GM19324 (cell line): ENCODE measurements around the gene PIK3IP1.
A peak's percentile ranks its signal among the peaks of the same experiment; 100 is the strongest.

Experiments used
- ATAC-seq: cut with Tn5 transposase; IDR thresholded peaks from one replicate; pipeline ENCODE4 v1.9.1; 2021; ENCODE audit warnings: mild to moderate bottlenecking, moderate library complexity; ENCODE audit not compliant: unreplicated experiment, low FRiP score

The PIK3IP1 gene

DNA sequence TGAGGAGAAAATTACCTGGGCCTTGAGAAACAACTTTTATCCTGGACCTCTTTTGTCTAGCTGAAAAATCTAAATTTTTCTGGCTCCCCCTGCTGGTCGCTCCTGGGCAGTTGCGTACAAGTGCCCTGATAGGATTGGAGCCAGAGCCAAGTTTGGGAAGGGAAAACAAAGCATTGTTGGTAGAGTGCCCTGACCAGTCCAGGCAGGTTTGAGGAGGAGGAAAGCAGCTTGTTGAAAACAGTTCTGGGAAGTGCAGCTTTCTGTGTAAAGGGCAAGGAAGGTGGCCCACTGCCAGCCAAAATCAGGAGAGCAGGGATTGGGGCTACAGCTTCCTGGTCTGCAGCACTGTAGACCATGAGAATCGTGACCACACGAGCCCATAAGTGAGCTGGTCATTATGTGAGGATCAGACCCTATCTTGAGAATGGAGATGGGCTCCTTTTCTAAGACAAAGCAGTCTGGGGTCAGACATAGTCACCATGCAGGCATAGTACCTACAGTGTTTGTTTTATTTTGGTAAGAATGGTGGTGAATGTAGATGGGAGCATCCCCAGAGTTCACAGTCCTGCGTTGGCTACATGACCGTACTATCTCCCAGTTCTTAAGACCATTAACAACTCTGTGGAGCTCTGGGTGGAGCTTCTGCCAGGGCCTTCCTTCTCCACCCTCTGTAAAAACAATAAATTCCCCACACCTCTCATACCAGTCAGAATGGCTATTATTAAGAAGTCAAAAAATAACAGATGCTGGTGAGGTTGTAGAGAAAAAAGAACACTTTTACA lies 21.3 kb upstream of the PIK3IP1 start:
- no peak for ATAC-seq

DNA sequence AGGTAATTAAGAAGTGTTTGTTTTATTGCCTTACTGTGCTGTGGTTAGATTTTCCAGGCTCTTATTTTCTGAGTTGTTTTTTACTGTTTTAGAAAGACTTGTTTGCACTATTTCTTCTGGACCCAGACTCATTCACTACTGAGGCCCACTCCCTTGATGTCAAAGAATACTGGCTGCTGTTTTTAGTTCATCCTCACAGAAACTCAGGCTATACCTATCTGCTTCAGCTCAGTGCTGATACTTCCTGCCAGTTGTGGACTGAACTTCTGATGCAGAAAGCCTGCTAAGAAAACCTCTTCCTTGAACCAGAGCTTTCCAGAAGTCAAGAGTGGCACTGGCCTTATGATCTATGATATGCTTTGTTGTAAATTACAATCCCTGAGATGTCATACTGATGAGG lies 15.9 kb upstream of the PIK3IP1 start:
- no peak for ATAC-seq

GRCh38 chr22:31305194-31305593 lies 12.9 kb upstream of the PIK3IP1 start:
- ATAC-seq, result no peak

- ATAC-seq, result no peak
Measured at GRCh38 chr22:31302537-31302936, 10.2 kb upstream of the PIK3IP1 start.

DNA sequence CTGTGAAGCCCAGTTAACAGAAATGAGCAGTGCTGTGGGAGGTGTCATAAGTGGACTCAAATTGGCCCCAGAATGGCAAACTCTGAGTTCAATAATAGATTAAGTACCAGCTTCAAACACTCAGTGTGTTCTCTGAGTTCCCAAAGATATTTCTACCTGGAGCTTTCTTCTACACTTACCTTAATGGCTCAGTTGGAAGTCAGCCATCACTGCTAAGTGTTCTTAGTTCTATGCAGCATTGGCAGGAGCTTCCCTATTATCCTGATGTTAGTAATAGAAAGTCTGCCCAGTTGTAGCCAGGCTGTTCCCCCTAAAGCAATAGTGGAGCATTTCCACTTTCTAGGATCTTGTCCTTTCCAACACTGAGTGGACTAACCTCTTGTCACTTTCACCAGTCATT lies 9.7 kb upstream of the PIK3IP1 start:
- no peak for ATAC-seq

- ATAC-seq, result no peak
Measured at GRCh38 chr22:31300896-31301295, 8.6 kb upstream of the PIK3IP1 start.

DNA sequence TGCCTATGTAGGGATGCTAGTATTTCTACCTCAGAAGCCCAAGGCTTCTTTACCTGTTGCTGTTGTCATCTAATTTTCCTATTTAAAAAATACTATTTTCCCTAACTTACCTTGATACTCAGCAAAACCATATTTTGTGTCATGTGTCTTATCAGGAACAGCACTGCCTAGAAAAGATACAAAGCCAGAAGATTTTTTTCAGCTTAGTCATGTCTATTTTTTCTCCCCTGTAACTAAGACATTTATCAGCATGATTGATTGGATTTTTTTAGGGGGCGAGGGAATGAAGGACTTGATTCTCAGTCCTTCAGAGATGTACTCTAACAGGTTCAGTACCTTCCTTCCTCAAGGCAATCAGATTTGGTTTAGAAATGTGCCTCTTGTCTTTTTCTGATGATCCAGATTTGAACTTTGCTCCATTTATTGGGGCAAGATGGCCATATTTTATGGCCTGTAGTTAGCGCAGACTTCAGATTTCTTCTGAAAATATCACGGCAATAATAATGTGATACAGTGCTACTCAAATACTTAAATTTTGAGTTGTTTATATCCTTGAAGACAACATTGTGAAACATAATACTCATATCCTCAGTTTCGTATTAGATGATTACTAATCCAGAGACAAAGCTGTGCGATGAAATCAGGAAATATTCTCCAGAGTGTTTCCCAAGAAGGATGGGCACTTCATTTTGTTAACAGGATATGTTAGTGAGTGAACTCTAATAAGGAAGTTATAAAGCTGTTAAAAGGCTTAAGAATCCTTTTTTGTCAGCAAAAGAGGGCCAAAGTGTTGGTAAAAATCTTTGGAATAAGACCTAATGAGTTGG lies 3.8 kb upstream of the PIK3IP1 start:
- ATAC-seq, result no peak

DNA sequence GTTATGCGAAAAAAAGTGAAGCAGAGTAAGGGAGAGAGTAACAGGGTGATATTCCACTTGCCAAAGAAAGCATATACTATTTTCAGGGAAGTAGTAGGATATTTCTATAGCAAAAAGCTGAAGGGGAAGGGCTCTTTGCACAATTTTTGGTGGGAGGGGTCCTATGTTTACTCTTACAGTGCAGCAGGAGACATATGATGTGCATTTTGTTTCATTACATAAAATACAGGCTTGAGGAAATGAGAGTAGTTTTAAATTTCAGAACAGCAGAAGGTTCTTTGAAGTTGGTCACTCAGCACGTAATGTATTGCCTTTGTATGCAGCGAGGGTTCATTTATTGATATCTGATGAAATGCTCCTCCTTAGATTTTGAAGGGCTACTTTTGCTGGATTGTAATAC lies 3.1 kb upstream of the PIK3IP1 start:
- no peak for ATAC-seq

- no peak for ATAC-seq
Measured at GRCh38 chr22:31291481-31292235, 630 bp downstream of the PIK3IP1 start.

- peak; percentile 91 for ATAC-seq
Measured at GRCh38 chr22:31290494-31291471, 1.5 kb downstream of the PIK3IP1 start.

DNA sequence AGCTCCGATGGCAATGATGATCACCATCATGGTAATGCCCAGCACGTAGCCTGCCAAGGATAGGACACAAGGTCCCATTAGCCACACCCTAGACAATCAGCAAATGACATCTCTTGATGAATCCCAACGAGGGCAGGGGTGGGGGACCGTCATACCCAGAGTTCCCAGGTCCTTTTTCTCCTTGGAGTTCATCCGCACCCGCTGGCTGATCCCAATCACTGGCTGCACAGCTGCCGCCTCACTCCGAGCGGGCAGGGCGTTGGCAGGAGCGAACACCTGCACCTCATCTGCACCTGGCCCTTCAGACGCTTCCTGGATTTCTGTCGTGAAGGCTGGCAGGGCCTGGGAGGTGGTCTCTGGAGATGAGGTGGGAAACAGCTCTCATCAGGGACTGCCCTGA lies 2.9 kb downstream of the PIK3IP1 start:
- ATAC-seq, result no peak

DNA sequence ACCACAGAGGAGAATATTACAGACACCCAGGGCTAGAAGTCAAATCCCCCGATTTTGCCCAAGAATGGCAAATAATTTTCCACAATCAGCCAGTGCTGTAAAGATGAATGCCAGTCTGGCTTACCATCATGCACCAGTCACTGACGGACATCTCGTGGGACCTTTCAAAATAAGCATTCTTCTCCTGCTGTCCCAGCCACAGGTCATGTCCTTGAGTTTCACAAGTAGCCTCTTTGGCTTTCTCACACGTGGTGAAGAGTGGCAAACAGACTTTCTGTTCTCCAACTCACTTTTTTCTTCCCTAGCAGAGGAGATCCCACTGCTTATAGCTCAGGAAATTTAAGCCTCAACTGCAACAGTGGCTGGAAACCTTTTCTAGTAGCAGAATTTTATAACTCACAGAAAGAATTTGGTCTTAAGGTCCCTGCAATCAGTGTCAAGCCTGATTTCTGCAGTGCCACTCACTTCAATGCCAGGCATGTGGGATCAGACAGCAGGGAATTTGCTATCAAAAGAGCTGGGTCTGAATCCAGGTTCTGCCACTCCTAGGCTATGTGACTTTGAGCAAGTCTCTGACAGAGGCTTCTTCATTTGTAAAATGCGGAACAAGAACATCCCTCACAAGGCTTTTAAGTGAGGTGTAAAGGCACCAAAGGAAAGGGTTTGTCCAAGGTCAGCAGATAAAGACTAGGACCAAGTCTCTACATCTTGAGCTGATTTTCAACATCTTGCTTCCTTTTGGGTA lies 3.6 kb downstream of the PIK3IP1 start:
- no peak for ATAC-seq

GRCh38 chr22:31287818-31288495 lies 4.3 kb downstream of the PIK3IP1 start:
- no peak for ATAC-seq

DNA sequence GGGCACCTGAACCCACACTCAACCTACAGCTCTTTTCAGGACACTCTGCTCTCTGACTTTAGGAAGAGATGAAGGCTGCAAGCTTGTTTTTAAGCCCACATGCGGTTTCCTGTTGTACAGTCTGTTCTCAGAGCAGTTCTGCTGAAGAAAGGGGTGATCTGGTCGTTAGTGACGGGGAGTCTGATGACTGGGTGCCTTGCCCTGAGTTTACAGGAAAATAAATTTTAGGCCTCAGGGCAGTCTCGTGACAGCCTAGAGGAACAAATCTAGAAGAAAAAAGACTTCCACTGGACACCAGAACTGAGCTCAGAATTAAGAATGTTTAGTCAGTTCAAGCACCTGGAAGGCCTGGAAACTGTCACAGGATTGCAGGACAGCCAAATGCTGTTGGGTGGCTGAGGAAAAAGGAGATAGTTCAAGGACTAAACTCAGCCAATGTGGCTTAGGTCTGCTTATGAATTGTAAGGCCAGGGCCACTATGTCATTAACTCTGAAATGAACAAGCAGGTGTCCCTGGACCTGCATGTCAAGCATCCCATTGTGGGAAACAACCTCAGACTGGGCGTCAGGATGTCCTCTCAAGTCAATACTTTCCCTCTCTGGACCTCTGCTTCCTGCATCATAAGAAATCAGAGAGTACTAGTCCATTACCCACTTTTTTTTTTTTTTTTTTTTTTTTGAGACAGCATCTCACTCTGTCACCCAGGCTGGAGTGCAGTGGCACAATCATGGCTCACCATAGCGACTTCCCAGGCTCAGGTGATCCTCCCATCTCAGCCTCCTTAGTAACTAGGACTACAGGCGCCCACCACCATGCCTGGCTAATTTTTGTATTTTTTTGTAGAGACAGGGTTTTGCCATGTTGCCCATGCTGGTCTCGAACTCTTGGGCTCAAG lies 5.7 kb downstream of the PIK3IP1 start:
- no peak for ATAC-seq

- no peak for ATAC-seq
Measured at GRCh38 chr22:31284281-31285155, 7.8 kb downstream of the PIK3IP1 start.

GRCh38 chr22:31282748-31283468 lies 9.4 kb downstream of the PIK3IP1 start:
- no peak for ATAC-seq
